HepG2 (cell line): ENCODE results near the gene ZBTB32. TPM values are rescaled to one million over a fixed set of nuclear protein-coding genes. Genes with fewer than 3 reads are reported as not detected.

Experiments
- ATAC-seq: fragments of 200-7000 bp; cut with Tn5 transposase; 3 replicates; pipeline ENCODE4 v1.9.1; 2020; ENCODE audit warnings: mild to moderate bottlenecking, moderate library complexity
- BruUV-seq: library from RNA; stranded (reverse); fragments of 400-500 nt; replicated peaks from 2 replicates; lab custom pipeline; 2021; lab: Mats Ljungman, UMichigan
- CTCF ChIA-PET: fragments of 300-600 bp; formaldehyde crosslinking; extraction: SDS; loops from one replicate; lab custom pipeline; 2021; ENCODE audit warnings: low total read pairs, inconsistent platforms, low intra/inter-chr PET ratio; lab: Yijun Ruan, JAX
- POLR2A ChIA-PET: fragments of 350-600 bp; sonication (Branson Sonifier 250); formaldehyde crosslinking; loops from one replicate; lab custom pipeline; 2020; ENCODE audit warnings: antibody characterized with exemption, inconsistent platforms; lab: Yijun Ruan, JAX
- DNase-seq: peaks from one replicate; pipeline ENCODE4 v3.0.0-alpha.2; 2015; ENCODE audit warnings: low spot score
- FAIRE-seq: peaks from 3 replicates; lab custom pipeline; 2011; peaks lifted over from hg19 to GRCh38; lab: Jason Lieb, UNC
- H2AFZ ChIP-seq: one replicate; pipeline ENCODE4 v1.6.1; 2011; ENCODE audit warnings: low read length, inconsistent platforms
- H3K27ac ChIP-seq: fragments of 300-600 bp; 3 replicates; pipeline ENCODE4 v1.8.0; 2011; ENCODE audit warnings: mixed run types, mild to moderate bottlenecking, mixed read lengths, low read length, inconsistent platforms; ENCODE audit not compliant: insufficient read depth; ENCODE audit errors: extremely low read length
- H3K27me3 ChIP-seq, 2 experiments: fragments of 200-600 bp in 1 of 2; 2 replicates in 1 of 2; 3 replicates in 1 of 2; pipeline versions ENCODE4 v1.6.0 to v1.8.0; 2011; ENCODE audit warnings: low read length in 2 of 2, mild to moderate bottlenecking in 2 of 2, moderate library complexity in 2 of 2, inconsistent platforms in 1 of 2; ENCODE audit not compliant: insufficient read depth in 2 of 2, control insufficient read depth in 1 of 2
- H3K36me3 ChIP-seq, 2 experiments: fragments of 200-600 bp in 1 of 2; replicated peaks in 1 of 2; 2 replicates in 1 of 2; 3 replicates in 1 of 2; pipeline versions ENCODE4 v1.5.1 to v1.8.0; 2011; ENCODE audit warnings: low read length in 2 of 2, inconsistent platforms in 1 of 2; ENCODE audit not compliant: insufficient read depth in 2 of 2, control insufficient read depth in 1 of 2
- H3K4me1 ChIP-seq: 2 replicates; pipeline ENCODE4 v1.5.1; 2012; ENCODE audit warnings: low read length, inconsistent platforms; ENCODE audit not compliant: insufficient read depth
- H3K4me2 ChIP-seq: 2 replicates; pipeline ENCODE4 v1.6.0; 2011; ENCODE audit warnings: low read depth, low read length, inconsistent platforms
- H3K4me3 ChIP-seq, 3 experiments: fragments of 200-600 bp in 1 of 3; sonication (generic), shearing (Covaris generic) in 1 of 3; replicated peaks in 1 of 3; 2 replicates each; pipeline ENCODE4 v1.5.1; 2011 to 2016; ENCODE audit warnings: low read length in 3 of 3, inconsistent platforms in 2 of 3, low read depth in 2 of 3, mild to moderate bottlenecking in 2 of 3, control low read depth in 1 of 3, mixed read lengths in 1 of 3; ENCODE audit not compliant: insufficient read depth in 1 of 3
- H3K79me2 ChIP-seq: one replicate; pipeline ENCODE4 v1.6.1; 2011; ENCODE audit warnings: low read length, inconsistent platforms; ENCODE audit not compliant: insufficient read depth
- H3K9ac ChIP-seq: 2 replicates; pipeline ENCODE4 v1.6.0; 2011; ENCODE audit warnings: mild to moderate bottlenecking, low read depth, low read length, inconsistent platforms; ENCODE audit not compliant: insufficient read depth
- H3K9me3 ChIP-seq: 2 replicates; pipeline ENCODE4 v1.5.1; 2012; ENCODE audit warnings: mild to moderate bottlenecking, low read length
- H4K20me1 ChIP-seq: 2 replicates; pipeline ENCODE4 v1.6.0; 2011; ENCODE audit warnings: inconsistent platforms, mild to moderate bottlenecking, low read length, moderate library complexity; ENCODE audit not compliant: insufficient read depth
- FOXK1 ChIP-seq: sonication (generic); formaldehyde crosslinking; IDR thresholded peaks from 2 replicates; pipeline ENCODE4 v1.4.0; 2020; ENCODE audit warnings: low read depth, missing genetic modification reagents, borderline replicate concordance
- FOXM1 ChIP-seq: sonication (generic); formaldehyde crosslinking; IDR thresholded peaks from 2 replicates; pipeline ENCODE4 v1.5.0; 2020; ENCODE audit warnings: missing genetic modification reagents
- RCOR2 ChIP-seq: IDR thresholded peaks from 2 replicates; pipeline ENCODE4 v1.6.1; 2016; ENCODE audit warnings: missing biosample characterization, missing genetic modification reagents
- SATB2 ChIP-seq: sonication (generic); formaldehyde crosslinking; IDR thresholded peaks from 2 replicates; pipeline ENCODE4 v1.5.0; 2020; ENCODE audit warnings: missing genetic modification reagents
- SMARCC2 ChIP-seq: fragments of 450-650 bp; IDR thresholded peaks from 2 replicates; pipeline ENCODE4 v1.6.1; 2017; ENCODE audit warnings: antibody characterized with exemption, mild to moderate bottlenecking
- SP4 ChIP-seq: sonication (generic); formaldehyde crosslinking; IDR thresholded peaks from 2 replicates; pipeline ENCODE4 v1.8.1; 2023; ENCODE audit warnings: mild to moderate bottlenecking, missing genetic modification reagents
- TBL1XR1 ChIP-seq: fragments of 150-350 bp; IDR thresholded peaks from 2 replicates; pipeline ENCODE4 v1.6.1; 2014; ENCODE audit warnings: borderline replicate concordance, low read length; ENCODE audit not compliant: partially characterized antibody
- XRCC5 ChIP-seq: fragments of 200-400 bp; formaldehyde crosslinking; optimal IDR thresholded peaks from 2 replicates; pipeline ENCODE3; 2017; ENCODE audit warnings: mild to moderate bottlenecking, low read length
- ZBTB7B ChIP-seq: sonication (generic); formaldehyde crosslinking; IDR thresholded peaks from 2 replicates; pipeline ENCODE4 v1.4.0; 2020; ENCODE audit warnings: missing genetic modification reagents
- ZNF142 ChIP-seq: sonication (generic); formaldehyde crosslinking; IDR thresholded peaks from 2 replicates; pipeline ENCODE4 v1.4.0; 2020; ENCODE audit warnings: missing genetic modification reagents
- ZNF570 ChIP-seq: sonication (generic); formaldehyde crosslinking; IDR thresholded peaks from 2 replicates; pipeline ENCODE4 v1.4.0; 2020; ENCODE audit warnings: mild to moderate bottlenecking, missing genetic modification reagents, borderline replicate concordance
- ZNF619 ChIP-seq: sonication (generic); formaldehyde crosslinking; IDR thresholded peaks from 2 replicates; pipeline ENCODE4 v1.4.0; 2020; ENCODE audit warnings: mild to moderate bottlenecking, missing genetic modification reagents
- WGBS: methylation state at CpG from one replicate; pipeline ENCODE4 v1.1.6; 2017; ENCODE audit warnings: low lambda C conversion rate; 5-methylcytosine and 5-hydroxymethylcytosine counted together
- in situ Hi-C: cut with HindIII; loops from 2 replicates; pipeline ENCODE4 v1.10.0; 2017; ENCODE audit warnings: low pct_unique_long_range_greater_than_20kb; ENCODE audit not compliant: extremely low pct_ligation_motif_present
- intact Hi-C: fragments of 100-400 bp; cut with micrococcal nuclease; formaldehyde crosslinking; loops from one replicate; pipeline ENCODE4 v1.10.0; 2022; ENCODE audit not compliant: unreplicated experiment
- polyA plus RNA-seq, 8 experiments: library from polyadenylated mRNA; depleted of rRNA in 3 of 8; stranded (reverse) in 7 of 8; unstranded in 1 of 8; fragments of >200 nt; fragmentation: Illumina TruSeq in 4 of 8; extraction: Trizol in 4 of 8; gene quantifications; 2 replicates each; pipeline versions ENCODE4 v1.2.1 to v1.2.3, GENCODE V29; 2011 to 2016; ENCODE audit warnings: low read depth in 4 of 8, missing spikeins in 1 of 8, mixed read lengths in 1 of 8; ENCODE audit not compliant: insufficient read depth in 1 of 8
- total RNA-seq, 5 experiments: library from RNA; depleted of rRNA; stranded (reverse); fragments of >200 nt; fragmentation: Illumina TruSeq; extraction: Trizol; gene quantifications; 2 replicates each; pipeline ENCODE4 v1.2.3, GENCODE V29; 2016; ENCODE audit warnings: low read depth in 1 of 5

The ZBTB32 gene
- total and polyA plus RNA-seq, 2 of the 13 experiments (the other 11 are each of a cell fraction or from before 2014, with no cell fraction given), result not detected

DNA sequence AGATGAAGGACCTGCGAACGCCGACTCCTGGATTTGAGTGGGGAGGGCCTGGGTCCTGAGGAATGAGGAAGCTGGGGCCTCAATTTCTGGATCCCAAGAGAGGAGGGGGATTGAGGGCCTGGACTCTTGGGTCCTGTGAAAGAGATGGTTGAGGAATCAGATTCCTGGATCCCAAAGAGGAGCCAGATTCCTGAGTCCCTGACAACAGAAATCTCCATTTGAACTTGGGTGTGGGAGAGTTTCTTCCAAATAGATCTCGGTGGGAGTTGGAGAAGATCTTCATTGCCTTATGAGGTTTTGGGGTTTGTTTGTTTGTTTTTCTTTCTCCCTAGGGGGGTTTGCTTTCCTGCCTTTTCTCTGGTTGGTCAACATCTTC, 41.7 kb downstream of the ZBTB32 start:
- POLR2A ChIA-PET, result interaction anchor here (0.6 to 1.9 kb wide), 9 partner anchors 11 to 102 kb away, joined by 3 to 11 read pairs (median 3); partner anchors contain the start of genes COX6B1, HSPB6 and PROSER3
- CTCF ChIA-PET, result no interaction called here
- Histone ChIP-seq H3K4me3 (peak overlapping the region; percentile 82 to 99 (median 96)), H3K4me1 (peaks cover 51% of the 10 kb centered on the region), H3K36me3 (no peaks in the 10 kb centered on the region), H3K9ac (peak overlapping the region; percentile 84), H3K9me3 (no peaks in the 10 kb centered on the region), H3K27me3 (no peaks in the 10 kb centered on the region; a peak in 1 of 5 replicates), H2AFZ (no peak overlapping the region), H4K20me1 (no peaks in the 10 kb centered on the region), H3K4me2 (peak overlapping the region; percentile 86), H3K79me2 (peaks cover 20% of the 10 kb centered on the region), H3K27ac (peak overlapping the region; percentile 94)
- WGBS, result 8% methylated on average over 4 of the region's 4 CpGs
- in situ Hi-C loops, result no loop called here
- no TSS peak for BruUV-seq
- ATAC-seq (no peak), DNase-seq (no peak), FAIRE-seq (no peak)
- intact Hi-C loops, result loop anchor here (10.0 kb wide), 1 partner anchor 51 kb away; no protein-coding TSS in a partner anchor
- TF ChIP-seq ZNF570 (CRISPR knock-in tag) (no peak), ZNF619 (CRISPR knock-in tag) (no peak), FOXK1 (no peak), RCOR2 (CRISPR knock-in tag) (no peak), SMARCC2 (no peak), ZNF142 (no peak), SATB2 (CRISPR knock-in tag) (no peak), ZBTB7B (no peak), TBL1XR1 (no peak), FOXM1 (CRISPR knock-in tag) (no peak), XRCC5 (no peak), SP4 (CRISPR knock-in tag) (no peak)
